Lower leg skin (tissue), 3 donors: ENCODE results near the gene SLC66A3.

ENCODE experiments used
- CTCF ChIP-seq, 3 donors: fragments of 450-650 bp; IDR thresholded peaks; one replicate each; pipeline ENCODE4 v1.5.1; 2016; ENCODE audit warnings: antibody characterized with exemption in 3 of 3, mild to moderate bottlenecking in 3 of 3, moderate library complexity in 2 of 3
- POLR2A ChIP-seq, 2 donors: fragments of 450-650 bp; IDR thresholded peaks; one replicate each; pipeline ENCODE4 v1.6.1; 2016 to 2017; ENCODE audit warnings: antibody characterized with exemption in 2 of 2, mild to moderate bottlenecking in 1 of 2, moderate library complexity in 1 of 2

- TF ChIP-seq CTCF (IDR thresholded peaks at IDR 0.05) (no peak), POLR2A (IDR thresholded peaks at IDR 0.05) (no peak)
Observed at GRCh38 chr2:11144738-11145079, 10.6 kb upstream of the SLC66A3 start.
